ENCODE data around the gene NUFIP2.
A peak's percentile ranks its signal among the peaks of the same experiment; 100 is the strongest.
"Not testable (repeated sequence)": the region's sequence is repeated elsewhere in the genome, so short reads cannot be mapped to it uniquely, and the experiment has no call there.

Gene NUFIP2

DNA sequence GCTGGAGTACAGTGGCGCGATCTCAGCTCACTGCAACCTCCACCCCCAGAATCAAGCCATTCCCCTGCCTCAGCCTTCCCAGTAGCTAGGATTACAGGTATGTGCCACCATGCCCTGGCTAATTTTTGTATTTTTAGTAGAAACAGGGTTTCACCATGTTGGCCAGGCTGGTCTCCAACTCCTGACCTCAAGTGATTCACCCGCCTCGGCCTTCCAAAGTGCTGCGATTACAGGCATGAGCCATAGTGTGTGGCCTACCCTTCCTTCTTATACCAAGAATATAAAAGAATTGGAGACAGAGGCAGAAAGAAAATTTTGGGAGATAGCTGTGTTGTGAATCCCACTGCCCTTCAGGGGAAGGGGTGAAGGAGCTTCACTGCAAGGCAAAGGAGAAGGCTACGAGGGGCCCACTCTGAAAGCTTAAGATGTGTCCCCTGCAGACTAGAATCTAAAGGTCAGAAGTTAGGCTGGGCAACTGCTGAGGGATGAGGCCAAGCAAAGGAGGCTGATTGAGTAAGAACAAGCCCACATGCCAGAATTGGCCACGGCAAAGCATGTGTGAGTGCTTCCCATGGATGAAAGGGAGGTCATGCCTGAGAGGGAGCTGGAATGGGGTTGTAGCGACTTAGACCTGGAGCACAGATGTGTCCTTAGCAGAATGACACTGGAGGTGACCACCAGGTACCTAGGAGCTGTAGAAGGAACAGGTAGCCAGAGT, 55.7 kb downstream of the NUFIP2 start:
- DNase-seq (ENCODE audit: low read depth, low spot score) = no peak

DNA sequence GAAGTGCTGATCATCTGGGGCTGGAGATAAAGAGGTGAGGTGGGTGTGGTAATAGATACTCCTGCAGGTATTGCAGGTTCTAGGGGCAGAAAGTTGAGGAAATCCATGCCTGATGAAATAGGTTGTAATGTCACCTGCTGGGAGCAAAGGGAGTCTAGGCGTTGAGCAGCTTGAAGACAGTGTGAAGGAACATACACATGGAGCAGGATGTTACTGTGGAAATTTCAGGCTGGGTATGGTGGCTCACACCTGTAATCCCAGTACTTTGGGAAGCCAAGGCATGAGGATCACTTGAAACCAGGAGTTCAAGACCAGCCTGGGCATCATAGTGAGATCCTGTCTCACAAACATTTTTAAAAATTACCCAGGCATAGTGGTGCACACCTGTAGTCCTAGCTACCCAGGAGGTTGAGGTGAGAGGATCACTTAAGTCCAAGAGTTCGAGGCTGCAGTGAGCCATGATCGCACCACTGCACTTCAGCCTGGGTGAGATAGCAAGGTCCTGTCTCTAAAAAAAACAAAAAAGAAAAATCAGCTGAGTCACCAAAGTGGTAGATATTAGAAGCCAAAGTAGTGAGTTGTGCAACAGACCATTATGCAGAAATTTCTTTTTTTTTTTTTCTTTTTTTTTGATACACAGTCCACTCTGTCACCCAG, 56.3 kb downstream of the NUFIP2 start:
- no peak for DNase-seq (ENCODE audit: low read depth, low spot score)

GRCh38 chr17:29235904-29236303, 58.0 kb downstream of the NUFIP2 start:
- no peak for DNase-seq (ENCODE audit: low read depth, low spot score)

- DNase-seq (ENCODE audit: low read depth, low spot score) = not testable (repeated sequence)
Measured at GRCh38 chr17:29234972-29235371, 59.0 kb downstream of the NUFIP2 start.

- no peak for DNase-seq (ENCODE audit: low read depth, low spot score)
Measured at GRCh38 chr17:29233301-29233700, 60.6 kb downstream of the NUFIP2 start.

DNA sequence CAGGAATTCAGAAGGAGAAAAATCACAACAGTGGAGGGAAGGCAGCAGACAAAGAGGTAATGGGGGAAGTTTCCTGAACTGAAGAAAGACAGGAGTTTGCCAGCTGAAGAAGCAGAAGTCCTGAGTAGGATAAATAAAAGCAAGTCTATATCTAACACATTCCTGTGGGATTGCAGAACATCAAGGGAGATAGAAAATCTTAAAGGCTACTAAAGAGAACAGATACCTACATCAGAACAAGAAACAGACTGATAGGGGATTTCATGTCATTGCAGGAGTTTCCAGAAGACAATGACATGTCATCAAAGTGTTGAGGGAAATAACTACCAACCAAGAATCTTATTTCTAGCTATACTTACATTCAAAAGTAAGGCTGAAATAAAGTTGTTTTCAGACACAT, 68.6 kb downstream of the NUFIP2 start:
- no peak for DNase-seq (ENCODE audit: low read depth, low spot score)

DNA sequence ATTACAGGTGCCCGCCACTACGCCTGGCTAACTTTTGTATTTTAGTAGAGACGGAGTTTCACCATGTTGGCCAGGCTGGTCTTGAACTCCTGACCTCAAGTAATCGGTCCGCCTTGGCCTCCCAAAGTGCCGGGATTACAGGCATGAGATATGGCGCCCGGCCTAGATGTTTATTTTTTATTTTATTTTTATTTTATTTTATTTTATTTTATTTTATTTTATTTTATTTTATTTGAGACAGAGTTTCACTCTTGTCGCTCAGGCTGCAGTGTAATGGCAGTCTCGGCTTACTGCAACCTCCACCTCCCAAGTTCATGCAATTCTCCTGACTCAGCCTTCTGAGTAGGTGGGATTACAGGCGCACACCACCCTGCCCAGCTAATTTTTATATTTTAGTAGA, 72.6 kb downstream of the NUFIP2 start:
- not testable (repeated sequence) for DNase-seq (ENCODE audit: low read depth, low spot score)

DNA sequence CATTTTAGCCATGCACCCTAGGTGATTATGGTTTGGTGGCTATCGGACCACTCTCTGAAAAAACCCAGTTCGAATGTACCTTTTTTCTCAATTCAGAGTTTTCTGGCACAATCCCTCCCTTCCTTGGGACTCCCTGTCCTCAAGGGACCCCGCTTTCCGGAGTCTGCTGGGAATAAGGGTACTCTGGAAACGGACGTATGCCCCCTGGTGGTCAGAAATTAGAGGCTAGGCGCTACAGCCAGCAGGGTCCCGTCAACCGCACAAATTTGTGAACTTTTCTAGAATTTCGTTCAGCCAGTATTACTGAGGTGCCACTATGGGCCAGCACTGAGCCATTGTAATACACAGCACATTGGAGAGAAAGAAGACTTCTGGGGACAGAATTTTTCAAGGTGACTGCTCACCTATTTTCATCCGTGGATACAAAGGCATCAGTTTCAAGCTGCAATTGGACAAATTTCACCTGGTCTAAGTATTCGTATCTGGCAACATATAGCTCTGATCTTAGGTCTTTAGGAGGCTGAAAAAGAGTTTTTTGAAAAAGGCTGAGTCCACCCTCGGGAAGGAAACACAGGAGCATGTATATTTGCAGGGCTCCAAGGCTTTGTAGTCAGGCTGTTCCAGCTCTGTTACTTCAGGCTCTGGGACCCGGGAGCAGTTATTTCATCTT, 74.4 kb downstream of the NUFIP2 start:
- peak; percentile 48 for DNase-seq (ENCODE audit: low read depth, low spot score)

DNA sequence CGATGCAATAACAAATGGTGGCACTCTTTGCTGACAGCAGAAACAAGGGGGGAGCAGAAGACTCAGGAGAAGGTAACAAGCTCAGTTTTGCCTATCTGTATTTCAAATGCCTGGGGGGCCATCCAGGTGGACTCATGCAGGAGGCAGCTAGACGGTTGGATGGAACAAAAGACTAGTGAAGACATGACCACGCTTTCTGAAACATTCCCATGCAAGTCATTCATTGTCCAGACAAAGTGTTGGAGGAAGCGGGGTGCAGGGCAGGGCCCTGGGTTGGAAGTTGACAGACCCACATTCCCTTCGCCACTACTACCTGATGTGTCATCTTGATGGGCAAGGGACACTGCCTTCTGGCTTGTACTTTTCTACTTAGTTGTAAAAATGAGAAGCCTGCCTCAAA, 77.1 kb downstream of the NUFIP2 start:
- no peak for DNase-seq (ENCODE audit: low read depth, low spot score)

DNA sequence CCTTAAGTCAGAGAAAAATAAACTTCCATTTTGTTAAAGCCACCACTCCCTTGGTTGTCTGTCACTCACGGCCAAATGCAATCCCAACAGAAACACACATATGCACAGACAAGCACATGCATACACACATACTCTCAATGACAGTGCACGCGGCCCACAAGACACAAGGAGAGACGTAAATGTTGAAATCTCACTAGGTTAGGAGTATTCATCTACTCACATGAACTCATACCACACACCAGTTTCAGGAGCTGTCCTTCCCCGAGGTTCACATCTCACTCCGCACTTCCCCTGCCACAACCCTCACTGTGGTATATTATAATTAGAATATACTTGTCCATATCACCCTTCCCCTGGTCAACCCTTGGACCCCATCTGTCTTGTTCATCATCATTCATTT, 77.8 kb downstream of the NUFIP2 start:
- no peak for DNase-seq (ENCODE audit: low read depth, low spot score)

GRCh38 chr17:29215717-29216116, 78.2 kb downstream of the NUFIP2 start:
- DNase-seq (ENCODE audit: low read depth, low spot score) = no peak

- DNase-seq (ENCODE audit: low read depth, low spot score) = no peak
Measured at GRCh38 chr17:29215174-29215573, 78.8 kb downstream of the NUFIP2 start.

DNA sequence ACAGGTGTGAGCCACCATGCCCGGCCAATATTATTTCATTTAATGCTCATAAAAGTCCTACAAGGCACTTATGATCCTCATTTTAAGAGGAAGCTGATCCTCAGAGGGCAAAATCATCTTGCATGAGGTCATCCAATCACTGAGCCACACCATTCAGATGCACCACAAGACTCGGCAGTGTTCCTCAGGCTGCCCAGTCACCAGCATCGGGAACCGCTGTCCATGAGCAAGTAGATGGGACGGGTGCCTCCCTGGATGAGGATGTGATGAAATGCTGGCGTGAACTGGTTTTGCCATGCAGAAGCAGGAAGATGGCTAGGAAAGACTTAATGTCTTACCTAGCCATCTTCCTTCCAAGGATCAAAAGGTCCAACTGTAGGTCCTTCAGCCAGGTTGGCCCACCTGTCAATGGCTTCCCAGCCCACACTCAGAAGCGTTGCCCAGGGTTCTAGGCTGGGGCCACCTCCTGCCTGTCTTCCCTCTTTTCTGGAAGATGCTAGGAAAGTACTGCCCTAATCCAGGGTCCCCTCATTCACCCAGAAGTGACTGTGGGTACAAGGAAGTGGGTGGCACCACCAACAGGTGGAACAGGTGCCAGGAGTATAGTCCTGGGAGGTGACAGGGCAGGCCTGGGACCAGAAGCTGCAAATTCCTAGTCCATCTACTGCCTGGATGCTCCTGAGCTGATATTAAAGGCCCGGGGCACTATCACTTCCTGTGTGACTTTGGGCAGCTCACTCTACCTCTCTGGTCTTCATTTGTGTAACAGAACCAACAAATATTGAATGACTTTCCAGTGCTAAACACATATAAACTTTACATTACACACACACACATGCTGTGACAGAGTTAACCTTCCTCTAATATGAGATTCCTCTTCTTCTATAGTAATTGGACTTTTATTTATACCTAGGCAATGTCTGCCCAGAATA, 79.5 kb downstream of the NUFIP2 start:
- DNase-seq (ENCODE audit: low read depth, low spot score) = no peak

DNA sequence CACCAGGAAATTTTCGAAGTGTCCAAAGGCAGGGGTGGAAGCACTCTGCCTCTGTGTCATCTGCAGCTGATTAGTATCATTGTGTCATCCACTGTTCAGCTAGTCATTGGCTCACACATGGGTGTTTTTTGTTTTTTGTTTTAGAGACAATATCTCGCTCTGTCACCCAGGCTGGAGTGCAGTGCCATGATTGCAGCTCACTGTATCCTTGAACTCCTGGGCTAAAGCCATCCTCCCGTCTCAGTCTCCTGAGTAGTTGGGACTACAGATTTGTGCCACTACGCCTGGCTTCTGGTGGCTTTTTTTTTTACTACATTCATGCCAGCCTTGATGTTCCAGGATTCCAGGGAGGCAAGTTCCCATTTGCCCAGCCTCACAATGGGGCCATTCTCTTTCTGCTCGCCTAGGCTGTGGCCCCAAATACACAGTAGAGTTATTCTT, 81.2 kb downstream of the NUFIP2 start:
- no peak for DNase-seq (ENCODE audit: low read depth, low spot score)

- no peak for DNase-seq (ENCODE audit: low read depth, low spot score)
Measured at GRCh38 chr17:29212094-29212631, 81.8 kb downstream of the NUFIP2 start.

DNA sequence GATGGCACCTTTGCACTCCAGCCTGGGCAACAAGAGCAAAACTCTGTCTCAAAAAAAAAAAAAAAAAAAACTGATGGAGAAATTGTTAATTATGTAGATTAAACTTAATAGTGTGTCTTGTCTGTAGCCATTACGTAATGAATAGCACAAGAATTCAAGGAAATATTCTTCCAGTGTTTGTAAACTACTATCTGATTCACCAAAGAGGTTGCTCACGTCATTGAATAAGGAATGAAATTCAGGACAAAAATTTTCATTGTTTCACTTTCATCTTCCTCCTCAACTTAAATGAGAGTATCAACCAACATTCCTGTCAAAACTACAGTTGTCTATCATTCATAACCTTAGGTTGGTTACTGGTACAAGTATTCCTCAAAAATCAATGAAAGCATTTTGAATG, 83.1 kb downstream of the NUFIP2 start:
- no peak for DNase-seq (ENCODE audit: low read depth, low spot score)

DNA sequence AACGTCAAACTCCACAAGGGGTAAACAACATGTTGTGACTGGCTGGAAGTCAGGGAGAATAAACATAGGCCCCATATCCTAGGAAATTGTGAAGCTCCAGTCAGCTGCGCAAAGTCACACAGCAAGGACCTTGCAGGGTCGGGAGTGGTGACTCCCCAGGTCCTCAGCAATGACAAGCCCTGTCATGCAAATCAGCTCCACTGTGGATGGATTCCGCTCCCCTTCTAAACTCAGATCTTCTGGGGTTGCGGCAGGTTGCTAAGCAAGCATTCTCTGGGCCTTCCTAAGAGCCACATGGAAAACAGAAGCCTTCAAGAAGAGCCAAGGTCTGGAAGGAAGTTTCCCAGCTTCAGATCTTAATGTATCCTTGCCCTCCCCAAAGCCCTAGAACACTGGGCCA, 84.9 kb downstream of the NUFIP2 start:
- DNase-seq (ENCODE audit: low read depth, low spot score) = no peak

DNA sequence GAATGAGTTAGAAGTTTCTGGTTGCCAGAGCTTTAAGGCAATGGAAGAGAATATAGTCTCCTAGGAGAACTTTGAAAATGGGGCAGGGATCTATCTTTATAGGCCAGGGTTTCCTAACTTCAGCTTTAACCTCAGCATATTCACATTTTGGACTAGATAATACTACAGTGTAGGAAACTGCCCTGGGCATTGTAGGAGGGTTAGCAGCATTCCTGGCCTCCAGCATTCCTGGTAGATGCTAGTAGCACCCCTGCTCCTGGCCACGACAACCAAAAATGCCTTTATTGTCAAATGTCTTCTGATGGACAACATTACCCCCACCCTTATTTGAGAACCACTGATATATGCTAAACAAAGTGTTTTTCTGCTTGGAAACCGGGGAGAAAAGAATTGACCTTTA, 86.0 kb downstream of the NUFIP2 start:
- no peak for DNase-seq (ENCODE audit: low read depth, low spot score)
